Gastroesophageal sphincter (tissue), 4 donors: ENCODE measurements around the gene JOSD2. TPM values are rescaled to one million over a fixed set of nuclear protein-coding genes. Genes with fewer than 3 reads are reported as not detected.
A peak's percentile ranks its signal among the peaks of the same experiment; 100 is the strongest.

Experiments used
- ATAC-seq: fragments of 150-250 bp; one replicate; pipeline ENCODE4 v1.9.1; 2016; ENCODE audit warnings: mild to moderate bottlenecking, moderate library complexity
- H3K27ac ChIP-seq, 4 donors: fragments of 200-600 bp; sonication (generic) in 3 of 4; 1 replicate in 3 of 4; 2 replicates in 1 of 4; pipeline ENCODE4 v1.5.1; 2016 to 2019
- H3K27me3 ChIP-seq: fragments of 200-600 bp; sonication (generic); one replicate; pipeline ENCODE4 v1.5.1; 2019
- H3K36me3 ChIP-seq, 2 donors: fragments of 200-600 bp; sonication (generic); one replicate each; pipeline ENCODE4 v1.5.1; 2019; ENCODE audit warnings: control low read depth in 1 of 2
- H3K4me1 ChIP-seq, 3 donors: fragments of 200-600 bp; sonication (generic); 1 replicate in 2 of 3; 2 replicates in 1 of 3; pipeline ENCODE4 v1.5.1; 2016 to 2019; ENCODE audit warnings: control low read depth in 2 of 3
- H3K4me3 ChIP-seq, 2 donors: fragments of 200-600 bp; sonication (generic); one replicate each; pipeline ENCODE4 v1.5.1; 2019; ENCODE audit warnings: mild to moderate bottlenecking in 1 of 2, moderate library complexity in 1 of 2
- H3K9me3 ChIP-seq, 3 donors: fragments of 200-600 bp; sonication (generic); one replicate each; pipeline ENCODE4 v1.5.1; 2017 to 2019; ENCODE audit warnings: control low read depth in 2 of 3
- EP300 ChIP-seq: sonication (generic); formaldehyde crosslinking; IDR thresholded peaks from one replicate; pipeline ENCODE4 v1.6.1; 2017; ENCODE audit warnings: antibody characterized with exemption, mild to moderate bottlenecking
- POLR2A ChIP-seq, 2 donors: fragments of 450-650 bp; IDR thresholded peaks; one replicate each; pipeline ENCODE4 v1.6.1; 2017; ENCODE audit warnings: antibody characterized with exemption in 2 of 2, mild to moderate bottlenecking in 2 of 2, moderate library complexity in 1 of 2
- POLR2AphosphoS5 ChIP-seq: sonication (generic); formaldehyde crosslinking; IDR thresholded peaks from one replicate; pipeline ENCODE4 v1.6.1; 2017; ENCODE audit warnings: antibody characterized with exemption
- WGBS, 2 donors: methylation state at CpG; one replicate each; pipeline ENCODE4 v1.1.5; 2018; ENCODE audit warnings: low coverage in 1 of 2; 5-methylcytosine and 5-hydroxymethylcytosine counted together
- total RNA-seq, 4 donors: library from RNA; depleted of rRNA; stranded (reverse); fragments of >200 nt; gene quantifications; one replicate each; pipeline ENCODE4 v1.1.0, GENCODE V29; 2016
- TF ChIP-seq, protein P1 (sequence below), 4 experiments: fragments of 200-600 bp in 2 of 4; fragments of 450-650 bp in 2 of 4; sonication (generic) in 1 of 4; IDR thresholded peaks; one replicate each; pipeline ENCODE4 v1.5.1; 2017 to 2019; ENCODE audit warnings: antibody characterized with exemption in 4 of 4, mild to moderate bottlenecking in 2 of 4, moderate library complexity in 2 of 4

JOSD2 gene, protein sequence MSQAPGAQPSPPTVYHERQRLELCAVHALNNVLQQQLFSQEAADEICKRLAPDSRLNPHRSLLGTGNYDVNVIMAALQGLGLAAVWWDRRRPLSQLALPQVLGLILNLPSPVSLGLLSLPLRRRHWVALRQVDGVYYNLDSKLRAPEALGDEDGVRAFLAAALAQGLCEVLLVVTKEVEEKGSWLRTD
- 10 to 100 TPM; 16.1 to 39.8 (median 26.1) TPM for total RNA-seq

DNA sequence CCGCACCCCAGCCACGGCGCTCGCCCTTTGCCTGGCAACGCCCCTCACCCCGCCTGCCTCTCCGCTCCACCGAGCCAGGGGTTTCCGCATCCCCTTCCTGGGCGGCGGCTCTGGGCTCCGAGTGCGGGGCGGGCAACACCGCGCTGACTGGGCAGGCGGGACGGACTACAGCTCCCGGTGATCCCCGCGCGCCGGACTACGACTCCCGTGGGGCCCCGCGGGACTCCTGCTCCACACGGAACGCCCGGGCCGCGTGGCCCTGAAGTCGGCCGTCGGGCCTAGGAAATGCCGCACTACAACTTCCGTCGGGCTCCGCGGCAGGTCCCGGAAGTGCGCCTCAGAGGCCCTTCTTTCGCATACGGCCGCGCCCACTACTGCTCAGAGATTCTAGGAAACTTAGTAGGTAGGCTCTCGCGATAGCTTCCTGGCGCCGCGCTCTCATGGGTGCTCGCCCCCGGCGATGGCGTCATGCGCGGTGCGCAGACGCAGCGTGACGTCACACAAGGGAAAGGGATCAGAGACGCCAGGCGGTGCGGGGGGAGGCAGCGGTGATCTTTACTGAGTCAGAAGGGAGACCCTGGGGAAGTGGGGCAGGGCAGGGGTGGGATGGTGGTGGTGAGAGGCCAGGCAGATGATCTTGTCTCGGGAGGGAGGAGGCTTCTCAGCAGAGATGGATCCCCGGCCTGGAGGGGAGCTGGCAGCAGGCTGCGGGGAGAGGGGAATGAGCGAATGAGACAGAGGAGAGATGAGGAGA lies at the start of gene JOSD2:
TSS of gene JOSD2 (minus strand) at position 123 of the 754 bp plus-strand sequence. CDS start 760 bp downstream, outside the sequence.
- Histone ChIP-seq H3K9me3 (no peaks in the 10 kb centered on the region), H3K27ac (peak within 1 kb of the TSS; percentile 21 to 83 (median 80)), H3K4me3 (peak within 1 kb of the TSS; percentile 69 to 74), H3K36me3 (peaks cover 0 to 5% of the 10 kb centered on the region in 2 donors), H3K4me1 (peaks cover 3 to 26% (median 6%) of the 10 kb centered on the region in 3 donors), H3K27me3 (peaks cover 16% of the 10 kb centered on the region)
- TF ChIP-seq POLR2AphosphoS5 (peak; percentile 54), EP300 (no peak), POLR2A (IDR thresholded peaks at IDR 0.05) (peak; percentile 51 to 59)
- TF ChIP-seq, protein P1, sequence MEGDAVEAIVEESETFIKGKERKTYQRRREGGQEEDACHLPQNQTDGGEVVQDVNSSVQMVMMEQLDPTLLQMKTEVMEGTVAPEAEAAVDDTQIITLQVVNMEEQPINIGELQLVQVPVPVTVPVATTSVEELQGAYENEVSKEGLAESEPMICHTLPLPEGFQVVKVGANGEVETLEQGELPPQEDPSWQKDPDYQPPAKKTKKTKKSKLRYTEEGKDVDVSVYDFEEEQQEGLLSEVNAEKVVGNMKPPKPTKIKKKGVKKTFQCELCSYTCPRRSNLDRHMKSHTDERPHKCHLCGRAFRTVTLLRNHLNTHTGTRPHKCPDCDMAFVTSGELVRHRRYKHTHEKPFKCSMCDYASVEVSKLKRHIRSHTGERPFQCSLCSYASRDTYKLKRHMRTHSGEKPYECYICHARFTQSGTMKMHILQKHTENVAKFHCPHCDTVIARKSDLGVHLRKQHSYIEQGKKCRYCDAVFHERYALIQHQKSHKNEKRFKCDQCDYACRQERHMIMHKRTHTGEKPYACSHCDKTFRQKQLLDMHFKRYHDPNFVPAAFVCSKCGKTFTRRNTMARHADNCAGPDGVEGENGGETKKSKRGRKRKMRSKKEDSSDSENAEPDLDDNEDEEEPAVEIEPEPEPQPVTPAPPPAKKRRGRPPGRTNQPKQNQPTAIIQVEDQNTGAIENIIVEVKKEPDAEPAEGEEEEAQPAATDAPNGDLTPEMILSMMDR (IDR thresholded peaks at IDR 0.05): peak in 1 of 4 experiments; percentile 17
- 4 to 7% methylated on average over 5 to 11 of the region's 69 CpGs for WGBS, 2 donors
- ATAC-seq: peak; percentile 97

DNA sequence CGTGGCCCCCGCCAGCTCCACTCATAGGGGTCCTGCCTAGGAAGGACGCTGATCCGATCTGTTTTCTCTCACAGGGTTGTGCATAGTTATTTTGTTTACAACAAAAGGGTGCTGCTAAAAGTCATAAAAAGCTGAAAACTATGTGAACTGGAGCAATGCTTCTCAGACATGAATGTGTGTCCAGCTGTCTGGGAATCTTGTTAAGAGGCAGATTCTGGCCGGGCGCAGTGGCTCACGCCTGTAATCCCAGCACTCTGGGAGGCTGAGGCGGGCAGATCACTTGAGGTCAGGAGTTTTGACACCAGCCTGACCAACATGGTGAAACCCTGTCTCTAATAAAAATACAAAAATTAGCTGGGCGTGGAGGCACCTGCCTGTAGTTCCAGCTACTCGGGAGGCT lies 48.6 kb upstream of the JOSD2 start:
- Histone ChIP-seq H3K27ac (no peak overlapping the region), H3K4me1 (peaks cover 0 to 16% (median 11%) of the 10 kb centered on the region in 3 donors), H3K27me3 (peaks cover 93% of the 10 kb centered on the region), H3K4me3 (no peak overlapping the region), H3K9me3 (no peaks in the 10 kb centered on the region), H3K36me3 (no peaks in the 10 kb centered on the region)
- ATAC-seq: no peak
- TF ChIP-seq POLR2AphosphoS5: no peak
- no peak for TF ChIP-seq EP300
- TF ChIP-seq, protein P1 (IDR thresholded peaks at IDR 0.05): no peak
- no peak for TF ChIP-seq POLR2A (IDR thresholded peaks at IDR 0.05)
- WGBS, 2 donors: 81 to 88% methylated on average over 3 to 9 of the region's 10 CpGs

DNA sequence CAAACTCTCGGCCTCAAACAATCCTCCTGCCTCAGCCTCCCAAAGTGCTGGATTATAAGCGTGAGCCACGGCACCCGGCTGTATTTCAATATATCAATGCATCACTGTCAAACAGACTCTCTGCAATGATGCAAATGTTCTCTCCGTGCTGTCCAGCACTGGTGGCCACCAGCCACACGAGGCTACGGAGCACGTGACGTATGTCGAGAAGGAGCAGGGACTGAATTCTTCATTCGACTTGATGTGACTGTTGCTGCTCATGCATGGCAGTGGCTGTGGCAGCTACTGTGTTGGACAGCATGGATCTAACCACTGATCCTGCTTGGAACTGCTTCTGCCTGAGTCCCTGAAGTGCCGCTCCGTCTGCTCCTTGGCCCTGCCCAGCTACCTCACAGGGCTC lies 47.5 kb upstream of the JOSD2 start:
- Histone ChIP-seq H3K4me1 (peaks cover 0 to 16% (median 11%) of the 10 kb centered on the region in 3 donors), H3K4me3 (no peak overlapping the region), H3K27ac (no peak overlapping the region), H3K27me3 (peaks cover 93% of the 10 kb centered on the region), H3K9me3 (no peaks in the 10 kb centered on the region), H3K36me3 (no peaks in the 10 kb centered on the region)
- TF ChIP-seq POLR2A (IDR thresholded peaks at IDR 0.05) (no peak), POLR2AphosphoS5 (no peak), EP300 (no peak)
- TF ChIP-seq, protein P1 (IDR thresholded peaks at IDR 0.05): no peak
- 89% methylated on average over 13 of the region's 13 CpGs; no CpG with 5 or more reads in 1 of the 2 donors for WGBS, 2 donors
- no peak for ATAC-seq

DNA sequence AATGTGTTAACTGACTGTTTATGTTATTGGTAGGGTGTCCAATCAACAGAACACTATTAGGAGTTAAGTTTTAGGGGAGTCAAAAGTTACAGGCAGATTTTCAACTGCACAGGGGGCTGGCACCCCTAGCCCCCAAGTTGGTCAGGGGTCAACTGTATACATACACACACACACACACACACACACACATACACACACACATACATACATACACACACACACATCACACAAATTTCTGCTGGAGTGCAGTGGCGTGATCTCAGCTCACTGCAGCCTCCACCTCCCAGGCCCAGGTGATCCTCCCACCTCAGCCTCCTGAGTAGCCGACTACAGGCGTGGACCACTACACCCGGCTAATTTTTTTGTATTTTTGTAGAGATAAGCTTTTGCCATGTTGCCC lies 47.0 kb upstream of the JOSD2 start:
- ATAC-seq: no peak
- Histone ChIP-seq H3K9me3 (no peaks in the 10 kb centered on the region), H3K27ac (no peak overlapping the region), H3K4me3 (no peak overlapping the region), H3K27me3 (peaks cover 93% of the 10 kb centered on the region), H3K36me3 (no peaks in the 10 kb centered on the region), H3K4me1 (peaks cover 0 to 16% (median 11%) of the 10 kb centered on the region in 3 donors)
- TF ChIP-seq EP300: no peak
- TF ChIP-seq POLR2AphosphoS5: no peak
- no peak for TF ChIP-seq POLR2A (IDR thresholded peaks at IDR 0.05)
- TF ChIP-seq, protein P1 (IDR thresholded peaks at IDR 0.05): no peak
- WGBS, 2 donors: 91% methylated on average over 4 of the region's 4 CpGs; no CpG with 5 or more reads in 1 of the 2 donors
